NCI-H2227 (cell line): ENCODE measurements around the gene GULP1.
A peak's percentile ranks its signal among the peaks of the same experiment; 100 is the strongest.
"Not testable (repeated sequence)": the region's sequence is repeated elsewhere in the genome, so short reads cannot be mapped to it uniquely, and the experiment has no call there.

Experiments used
- DNase-seq: peaks from one replicate; lab custom pipeline; 2025; ENCODE audit not compliant: unreplicated experiment; lab: John Stamatoyannopoulos, UW

GULP1 gene

GRCh38 chr2:188291617-188292347 is at the start of gene GULP1:
Gene GULP1, plus strand, starts transcription at chr2:188291874. Its CDS starts 185,829 bp downstream, at chr2:188477703.
- DNase-seq: peak; percentile 55

- DNase-seq: no peak
These were observed 48.3 kb upstream of the GULP1 start for GRCh38 chr2:188243381-188243780.

GRCh38 chr2:188244383-188244782 is 47.3 kb upstream of the GULP1 start:
- no peak for DNase-seq

- no peak for DNase-seq
These were observed 46.4 kb upstream of the GULP1 start for GRCh38 chr2:188245230-188245629.

- DNase-seq: no peak
These were observed 43.2 kb upstream of the GULP1 start for GRCh38 chr2:188248513-188248912.

- DNase-seq: no peak
These were observed 40.6 kb upstream of the GULP1 start for GRCh38 chr2:188251034-188251433.

GRCh38 chr2:188256420-188256819 is 35.3 kb upstream of the GULP1 start:
- DNase-seq: no peak

GRCh38 chr2:188265315-188265714 is 26.4 kb upstream of the GULP1 start:
- no peak for DNase-seq

GRCh38 chr2:188267776-188268175 is 23.9 kb upstream of the GULP1 start:
- DNase-seq: no peak

- DNase-seq: no peak
These were observed 22.7 kb upstream of the GULP1 start for GRCh38 chr2:188269004-188269403.

- no peak for DNase-seq
These were observed 19.6 kb upstream of the GULP1 start for GRCh38 chr2:188272121-188272520.

GRCh38 chr2:188274274-188274673 is 17.4 kb upstream of the GULP1 start:
- no peak for DNase-seq

GRCh38 chr2:188276255-188276654 is 15.4 kb upstream of the GULP1 start:
- DNase-seq: no peak

GRCh38 chr2:188277786-188278185 is 13.9 kb upstream of the GULP1 start:
- DNase-seq: no peak

- no peak for DNase-seq
These were observed 13.1 kb upstream of the GULP1 start for GRCh38 chr2:188278388-188279092.

- no peak for DNase-seq
These were observed 12.6 kb upstream of the GULP1 start for GRCh38 chr2:188279093-188279445.

- no peak for DNase-seq
These were observed 10.9 kb upstream of the GULP1 start for GRCh38 chr2:188280811-188281222.

GRCh38 chr2:188282907-188283306 is 8.8 kb upstream of the GULP1 start:
- DNase-seq: no peak

GRCh38 chr2:188284251-188284650 is 7.4 kb upstream of the GULP1 start:
- not testable (repeated sequence) for DNase-seq

GRCh38 chr2:188285049-188285448 is 6.6 kb upstream of the GULP1 start:
- DNase-seq: no peak

GRCh38 chr2:188285774-188286173 is 5.9 kb upstream of the GULP1 start:
- DNase-seq: no peak

GRCh38 chr2:188291142-188291616 is 495 bp upstream of the GULP1 start:
- no peak for DNase-seq
